ENCODE results near the gene BORCS8. TPM values are rescaled to one million over a fixed set of nuclear protein-coding genes. Genes with fewer than 3 reads are reported as not detected.

Gene BORCS8
- total and polyA plus RNA-seq, 2 of the 13 experiments (the other 11 are each of a cell fraction or from before 2014, with no cell fraction given): 9.6 to 13.3 TPM

DNA sequence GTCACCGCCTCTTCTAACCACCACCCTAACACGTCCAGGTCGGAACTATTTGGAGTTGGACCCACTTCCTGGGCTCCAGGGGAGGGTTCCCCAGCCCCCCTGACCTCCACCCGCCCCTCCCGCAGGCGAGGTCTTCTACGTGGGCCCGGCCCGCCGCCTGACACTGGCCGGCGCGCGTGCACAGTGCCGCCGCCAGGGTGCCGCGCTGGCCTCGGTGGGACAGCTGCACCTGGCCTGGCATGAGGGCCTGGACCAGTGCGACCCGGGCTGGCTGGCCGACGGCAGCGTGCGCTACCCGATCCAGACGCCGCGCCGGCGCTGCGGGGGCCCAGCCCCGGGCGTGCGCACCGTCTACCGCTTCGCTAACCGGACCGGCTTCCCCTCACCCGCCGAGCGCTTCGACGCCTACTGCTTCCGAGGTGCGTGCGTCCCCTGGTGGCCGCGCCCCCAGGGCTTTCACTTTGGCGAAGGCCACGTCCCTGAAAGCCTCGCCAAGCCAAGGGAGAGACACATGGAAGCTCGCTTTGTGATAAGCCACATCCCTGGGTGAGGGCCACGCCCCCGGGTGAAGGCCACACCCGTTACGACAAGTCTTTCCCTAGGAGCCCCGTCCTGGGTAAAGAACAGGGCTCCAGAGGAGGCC is 33.0 kb upstream of the BORCS8 start (continued):
- TF ChIP-seq, protein P1, sequence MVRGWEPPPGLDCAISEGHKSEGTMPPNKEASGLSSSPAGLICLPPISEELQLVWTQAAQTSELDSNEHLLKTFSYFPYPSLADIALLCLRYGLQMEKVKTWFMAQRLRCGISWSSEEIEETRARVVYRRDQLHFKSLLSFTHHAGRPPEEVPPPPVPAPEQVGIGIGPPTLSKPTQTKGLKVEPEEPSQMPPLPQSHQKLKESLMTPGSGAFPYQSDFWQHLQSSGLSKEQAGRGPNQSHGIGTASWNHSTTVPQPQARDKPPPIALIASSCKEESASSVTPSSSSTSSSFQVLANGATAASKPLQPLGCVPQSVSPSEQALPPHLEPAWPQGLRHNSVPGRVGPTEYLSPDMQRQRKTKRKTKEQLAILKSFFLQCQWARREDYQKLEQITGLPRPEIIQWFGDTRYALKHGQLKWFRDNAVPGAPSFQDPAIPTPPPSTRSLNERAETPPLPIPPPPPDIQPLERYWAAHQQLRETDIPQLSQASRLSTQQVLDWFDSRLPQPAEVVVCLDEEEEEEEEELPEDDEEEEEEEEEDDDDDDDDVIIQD (CRISPR knock-in tag; IDR thresholded peaks at IDR 0.05; ENCODE audit: low read depth): no peak
- TF ChIP-seq ZFP37 (CRISPR knock-in tag; IDR thresholded peaks at IDR 0.05; ENCODE audit: borderline replicate concordance) (no peak), NFKB2 (CRISPR knock-in tag; IDR thresholded peaks at IDR 0.05; ENCODE audit: borderline replicate concordance) (peak; percentile 63; the same call in 1 of the 2 replicates), ZNF777 (CRISPR knock-in tag; IDR thresholded peaks at IDR 0.05) (peak; percentile 100), BORCS8-MEF2B (CRISPR knock-in tag; IDR thresholded peaks at IDR 0.05) (no peak; the same call in 1 of the 2 replicates), ISX (CRISPR knock-in tag; conservative IDR thresholded peaks at IDR 0.05) (no peak), ZNF431 (CRISPR knock-in tag; IDR thresholded peaks at IDR 0.05; ENCODE audit: borderline replicate concordance, low read depth) (no peak), ARID4A (CRISPR knock-in tag; IDR thresholded peaks at IDR 0.05; ENCODE audit: borderline replicate concordance) (peak; percentile 70; the same call in 1 of the 2 replicates), ZNF501 (CRISPR knock-in tag; IDR thresholded peaks at IDR 0.05) (peak; percentile 73), TOE1 (CRISPR knock-in tag; IDR thresholded peaks at IDR 0.05) (no peak), SKI (IDR thresholded peaks at IDR 0.05; ENCODE audit: partially characterized antibody) (peak; percentile 57), ZNF225 (CRISPR knock-in tag; IDR thresholded peaks at IDR 0.05) (peak; percentile 45; the same call in 1 of the 2 replicates), ZNF234 (CRISPR knock-in tag; conservative IDR thresholded peaks at IDR 0.05) (peak; percentile 56; the same call in 1 of the 2 replicates), HBP1 (CRISPR knock-in tag; IDR thresholded peaks at IDR 0.05; ENCODE audit: low read depth) (no peak), NFYC (CRISPR knock-in tag; IDR thresholded peaks at IDR 0.05) (no peak), FOXA3 (CRISPR knock-in tag; IDR thresholded peaks at IDR 0.05) (no peak; the same call in 1 of the 2 replicates), KLF12 (CRISPR knock-in tag; IDR thresholded peaks at IDR 0.05; ENCODE audit: borderline replicate concordance) (no peak), ZNF383 (CRISPR knock-in tag; IDR thresholded peaks at IDR 0.05; ENCODE audit: borderline replicate concordance) (peak; percentile 55; the same call in 1 of the 2 replicates), ZNF160 (CRISPR knock-in tag; IDR thresholded peaks at IDR 0.05) (peak; percentile 32; the same call in 1 of the 2 replicates)
- TF ChIP-seq, protein P2, sequence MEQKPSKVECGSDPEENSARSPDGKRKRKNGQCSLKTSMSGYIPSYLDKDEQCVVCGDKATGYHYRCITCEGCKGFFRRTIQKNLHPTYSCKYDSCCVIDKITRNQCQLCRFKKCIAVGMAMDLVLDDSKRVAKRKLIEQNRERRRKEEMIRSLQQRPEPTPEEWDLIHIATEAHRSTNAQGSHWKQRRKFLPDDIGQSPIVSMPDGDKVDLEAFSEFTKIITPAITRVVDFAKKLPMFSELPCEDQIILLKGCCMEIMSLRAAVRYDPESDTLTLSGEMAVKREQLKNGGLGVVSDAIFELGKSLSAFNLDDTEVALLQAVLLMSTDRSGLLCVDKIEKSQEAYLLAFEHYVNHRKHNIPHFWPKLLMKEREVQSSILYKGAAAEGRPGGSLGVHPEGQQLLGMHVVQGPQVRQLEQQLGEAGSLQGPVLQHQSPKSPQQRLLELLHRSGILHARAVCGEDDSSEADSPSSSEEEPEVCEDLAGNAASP (CRISPR knock-in tag; IDR thresholded peaks at IDR 0.05; ENCODE audit: borderline replicate concordance): peak; percentile 57; the same call in 1 of the 2 replicates
